Measurements from ENCODE around the gene DNAI1. TPM values are rescaled to one million over a fixed set of nuclear protein-coding genes. Genes with fewer than 3 reads are reported as not detected.

Gene DNAI1
- total and polyA plus RNA-seq, 2 of the 13 experiments (the other 11 are each of a cell fraction or from before 2014, with no cell fraction given) = not detected

GRCh38 chr9:34458013-34458958 lies at the start of gene DNAI1, which contains the start of gene FAM219A (continued):
- TF ChIP-seq LBX2 (CRISPR knock-in tag; IDR thresholded peaks at IDR 0.05; ENCODE audit: borderline replicate concordance) = no peak
- TF ChIP-seq CENPT (CRISPR knock-in tag; IDR thresholded peaks at IDR 0.05; ENCODE audit: low read depth) = no peak
- peak; percentile 27; the same call in 1 of the 2 replicates for TF ChIP-seq ZNF501 (CRISPR knock-in tag; IDR thresholded peaks at IDR 0.05)
- TF ChIP-seq NFKBIZ (CRISPR knock-in tag; IDR thresholded peaks at IDR 0.05) = no peak
- no peak for TF ChIP-seq LCORL (IDR thresholded peaks at IDR 0.05)
- TF ChIP-seq LCORL (CRISPR knock-in tag; IDR thresholded peaks at IDR 0.05) = 0 out of 2 replicates have a peak, but pooled peaks have one; percentile 34
- TF ChIP-seq GMEB1 (CRISPR knock-in tag; IDR thresholded peaks at IDR 0.05; ENCODE audit: borderline replicate concordance) = no peak; the same call in 1 of the 2 replicates
- no peak for TF ChIP-seq PATZ1 (CRISPR knock-in tag; IDR thresholded peaks at IDR 0.05)
- no peak for TF ChIP-seq PLRG1 (conservative IDR thresholded peaks at IDR 0.05)
- TF ChIP-seq NCOA2 (CRISPR knock-in tag; IDR thresholded peaks at IDR 0.05) = no peak
- no peak for TF ChIP-seq U2AF2 (IDR thresholded peaks at IDR 0.05; ENCODE audit: low read depth, low read length)
- TF ChIP-seq SKIL (CRISPR knock-in tag; IDR thresholded peaks at IDR 0.05; ENCODE audit: borderline replicate concordance) = no peak
- no peak for TF ChIP-seq ARID5B (CRISPR knock-in tag; IDR thresholded peaks at IDR 0.05)
- TF ChIP-seq HOXA9 (CRISPR knock-in tag; IDR thresholded peaks at IDR 0.05; ENCODE audit: borderline replicate concordance) = no peak
- no peak for TF ChIP-seq GPN1 (CRISPR knock-in tag; IDR thresholded peaks at IDR 0.05; ENCODE audit: borderline replicate concordance)
- no peak for TF ChIP-seq SOX13 (IDR thresholded peaks at IDR 0.05)
- TF ChIP-seq SOX13 (CRISPR knock-in tag; conservative IDR thresholded peaks at IDR 0.05 in 1 of 2, IDR thresholded peaks at IDR 0.05 in 1 of 2) = no peak
- no peak for TF ChIP-seq FOXP1 (IDR thresholded peaks at IDR 0.05)
- TF ChIP-seq FOXP1 (CRISPR knock-in tag; IDR thresholded peaks at IDR 0.05) = no peak

Data from HepG2 (cell line).